GM18517 (cell line): ENCODE results near the gene ZNF280D.
A peak's percentile ranks its signal among the peaks of the same experiment; 100 is the strongest.

Experiments used
- ATAC-seq: cut with Tn5 transposase; IDR thresholded peaks from one replicate; pipeline ENCODE4 v1.9.1; 2021; ENCODE audit warnings: mild to moderate bottlenecking, moderate library complexity; ENCODE audit not compliant: unreplicated experiment

Gene ZNF280D

GRCh38 chr15:56653787-56654186, 79.5 kb downstream of the ZNF280D start:
- no peak for ATAC-seq

DNA sequence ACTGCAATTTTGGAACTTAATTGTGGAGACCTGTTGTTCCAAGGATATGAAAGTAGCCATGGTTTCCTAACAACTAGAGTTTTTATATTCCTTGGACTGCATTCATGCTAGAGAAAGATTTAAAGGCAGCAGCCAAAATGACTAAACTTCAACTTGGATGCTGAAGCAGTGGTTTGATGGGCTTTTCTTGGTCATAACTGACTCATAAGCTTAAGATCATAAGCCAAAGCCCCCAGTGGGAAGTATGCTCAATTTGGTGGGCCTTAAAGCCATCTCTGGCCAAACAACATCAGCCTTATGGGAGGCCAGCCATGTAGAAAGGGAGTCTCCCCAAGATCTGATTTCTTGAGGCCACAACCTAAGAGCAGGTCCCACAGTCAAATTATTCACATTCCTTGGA, 80.2 kb downstream of the ZNF280D start:
- ATAC-seq: no peak

DNA sequence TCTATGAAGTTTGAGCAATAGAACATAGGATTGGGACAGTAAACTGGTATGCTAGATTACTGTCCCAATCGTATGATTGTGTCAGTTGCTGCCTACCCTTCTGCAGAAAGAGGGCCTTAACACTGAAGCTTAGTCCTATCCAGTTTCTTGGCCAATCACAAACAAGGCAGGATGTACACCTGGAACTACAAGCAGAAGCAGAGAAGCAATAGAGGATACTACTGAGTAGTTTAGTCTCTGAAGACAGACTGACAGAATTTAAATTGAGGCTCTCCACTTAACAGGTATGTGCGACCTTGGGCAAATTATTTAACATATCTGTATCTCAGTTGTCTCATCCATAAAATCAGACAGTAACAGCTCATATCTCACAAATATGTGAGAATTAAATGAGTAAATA, 85.0 kb downstream of the ZNF280D start:
- no peak for ATAC-seq

- no peak for ATAC-seq
Measured at GRCh38 chr15:56640549-56640948, 92.8 kb downstream of the ZNF280D start.

- no peak for ATAC-seq
Measured at GRCh38 chr15:56640127-56640526, 93.2 kb downstream of the ZNF280D start.

DNA sequence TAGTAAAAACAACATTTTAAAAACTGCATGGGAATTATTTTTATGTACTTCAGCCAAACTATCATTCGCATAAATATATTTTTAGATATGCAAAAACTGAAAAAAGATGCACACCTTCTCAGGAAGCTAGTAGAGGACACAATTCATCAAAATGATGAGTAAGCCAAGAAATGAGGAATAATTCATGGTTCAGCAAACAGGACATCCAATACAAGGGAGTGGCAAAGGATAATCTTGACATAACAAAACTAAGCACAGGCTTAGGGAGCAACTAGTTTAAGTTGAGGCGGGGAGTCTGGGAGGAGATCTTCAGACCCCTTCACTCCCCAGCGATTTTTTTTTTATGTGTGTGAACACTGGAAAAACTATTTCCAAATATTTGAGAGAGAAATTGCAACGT, 93.7 kb downstream of the ZNF280D start:
- ATAC-seq: no peak

DNA sequence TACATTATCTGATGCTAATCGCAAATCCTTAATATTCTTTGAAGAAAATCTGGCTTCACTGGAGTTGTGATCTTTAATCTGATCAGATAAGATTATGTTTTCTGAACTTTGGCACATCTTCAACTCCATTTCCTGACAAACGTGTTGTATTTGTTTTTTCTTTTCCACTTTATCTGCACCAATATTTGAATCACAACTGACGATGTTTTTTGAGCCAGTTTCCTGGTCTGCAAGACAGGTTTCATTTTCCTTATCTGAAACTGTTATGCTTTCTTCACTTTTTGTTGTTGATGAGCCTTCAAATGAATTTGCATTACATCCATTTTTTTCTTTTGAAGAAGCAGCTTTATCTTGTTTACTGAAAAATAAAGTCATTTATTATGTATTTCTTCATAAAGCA, 101.5 kb downstream of the ZNF280D start:
- no peak for ATAC-seq

- ATAC-seq: no peak
Measured at GRCh38 chr15:56628893-56629532, 104.3 kb downstream of the ZNF280D start.

GRCh38 chr15:56619887-56620286, 113.4 kb downstream of the ZNF280D start:
- no peak for ATAC-seq

GRCh38 chr15:56617628-56618027, 115.7 kb downstream of the ZNF280D start:
- no peak for ATAC-seq

DNA sequence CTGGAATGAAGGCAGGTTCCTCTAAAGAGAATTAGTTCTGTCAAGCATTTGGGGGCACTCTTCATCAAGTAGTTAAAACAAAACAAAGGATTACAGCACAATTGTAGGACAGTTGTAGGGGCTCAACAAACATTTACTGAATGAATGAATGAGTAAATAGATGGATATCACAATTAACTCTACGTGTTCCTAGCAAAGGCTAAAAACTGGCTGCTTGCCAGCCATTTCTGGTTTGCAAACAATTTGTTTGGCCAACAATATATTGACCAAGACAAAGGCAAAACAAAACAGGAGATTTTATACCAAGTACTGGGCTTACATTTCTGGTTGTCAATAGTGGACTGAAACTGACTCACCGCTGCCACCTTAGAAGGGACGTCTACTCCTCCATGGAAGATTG, 116.8 kb downstream of the ZNF280D start:
- no peak for ATAC-seq

GRCh38 chr15:56613811-56614210, 119.5 kb downstream of the ZNF280D start:
- no peak for ATAC-seq

DNA sequence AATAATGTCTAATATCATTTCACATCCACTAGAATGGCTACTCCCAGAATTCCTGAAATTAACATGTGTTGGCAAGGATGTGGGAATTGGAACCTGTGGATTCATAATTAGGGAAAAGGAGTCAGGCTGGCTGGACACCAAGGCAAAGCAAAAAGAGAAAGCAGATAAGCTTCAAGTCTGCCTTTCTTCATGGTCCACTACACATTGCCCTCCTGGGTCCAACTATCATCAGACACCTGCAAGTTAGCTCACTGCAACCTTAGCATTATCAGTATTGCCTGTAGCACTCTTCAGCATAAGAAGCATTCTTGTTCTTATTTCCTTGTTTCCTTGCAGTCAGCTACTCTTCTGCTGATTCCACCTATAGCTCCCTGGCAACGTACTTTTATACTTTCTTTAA, 124.3 kb downstream of the ZNF280D start:
- peak; percentile 62 for ATAC-seq

DNA sequence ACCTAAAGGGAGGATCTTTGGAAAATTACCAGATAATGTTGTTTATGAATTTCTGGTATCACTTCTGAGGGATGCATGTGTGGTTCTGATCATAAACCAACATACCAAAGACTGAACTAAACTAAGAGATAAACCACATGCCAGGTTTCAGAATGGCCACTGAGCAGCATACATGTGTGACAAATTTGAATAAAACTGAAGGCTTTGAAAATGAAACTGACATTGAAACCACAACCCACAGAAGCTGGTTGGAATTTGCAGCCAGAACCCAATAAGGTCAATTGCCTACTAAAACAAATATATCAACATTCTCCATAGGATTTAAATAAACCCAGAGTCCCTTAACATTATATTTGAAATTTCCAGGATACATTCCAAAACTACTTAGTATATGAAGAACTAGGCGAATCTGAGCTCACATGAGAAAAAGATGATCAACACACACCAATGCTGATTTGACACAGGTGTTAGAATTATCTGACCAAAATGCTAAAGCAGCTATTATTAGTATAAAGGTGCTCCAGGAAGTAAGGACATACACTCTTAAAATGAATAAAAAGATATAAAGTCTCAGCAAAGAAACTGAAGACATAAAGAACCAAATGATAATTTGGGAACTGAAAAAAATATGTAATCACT, 125.0 kb downstream of the ZNF280D start:
- ATAC-seq: peak; percentile 97

DNA sequence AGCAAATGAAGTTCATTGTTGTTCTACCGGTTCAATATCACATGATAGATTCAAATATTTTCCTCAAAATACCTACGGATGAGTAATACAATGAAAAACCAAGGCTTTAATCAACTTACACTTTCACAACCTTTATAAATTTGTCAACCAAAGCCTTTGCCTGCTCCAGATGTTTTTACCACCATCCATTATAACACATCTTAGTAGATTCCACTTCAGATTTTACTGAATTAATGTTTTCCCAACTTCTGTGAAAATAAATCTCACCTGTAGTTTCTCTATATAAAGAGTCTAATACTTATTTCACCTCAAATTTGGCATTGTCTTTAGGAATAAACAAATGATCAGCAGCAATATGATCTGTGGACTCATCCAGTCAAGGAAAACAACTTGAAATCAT, 131.1 kb downstream of the ZNF280D start:
- no peak for ATAC-seq

DNA sequence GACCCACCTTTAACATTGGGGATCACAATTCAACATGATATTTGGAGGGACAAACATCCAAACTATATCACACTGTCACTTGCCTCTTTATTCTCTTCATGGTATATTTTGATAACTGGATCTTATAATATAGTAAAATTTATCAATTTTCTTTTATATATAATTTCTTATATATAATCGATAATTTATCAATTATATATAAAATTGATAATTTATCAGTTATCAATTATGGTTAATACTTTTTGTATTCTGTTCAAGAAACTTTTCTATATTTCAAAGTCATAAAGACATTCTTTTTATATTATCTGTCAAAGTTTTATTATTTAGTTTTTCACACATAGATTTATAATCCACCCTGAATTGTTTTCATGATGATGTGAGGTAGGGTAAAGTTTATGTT, 132.9 kb downstream of the ZNF280D start:
- no peak for ATAC-seq

GRCh38 chr15:56598991-56599390, 134.3 kb downstream of the ZNF280D start:
- no peak for ATAC-seq

DNA sequence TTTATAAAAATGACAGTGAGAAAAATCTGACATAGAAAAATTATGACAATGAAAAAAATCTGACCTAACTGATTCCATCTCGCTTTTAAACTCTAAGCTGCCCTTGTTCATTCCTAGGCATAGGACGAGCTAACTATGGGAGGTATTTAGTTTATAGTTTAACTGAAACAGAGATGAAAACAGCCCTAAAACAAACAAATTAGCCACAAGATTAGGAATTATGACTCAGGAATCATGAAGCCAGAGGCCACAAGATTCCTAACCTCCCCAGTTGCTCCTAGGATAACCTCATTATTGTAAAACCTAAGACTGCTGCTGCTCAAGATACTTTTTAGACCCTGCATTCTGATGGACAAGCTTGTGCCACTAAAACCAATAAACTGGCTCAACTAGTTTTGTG, 145.6 kb downstream of the ZNF280D start:
- ATAC-seq: no peak

DNA sequence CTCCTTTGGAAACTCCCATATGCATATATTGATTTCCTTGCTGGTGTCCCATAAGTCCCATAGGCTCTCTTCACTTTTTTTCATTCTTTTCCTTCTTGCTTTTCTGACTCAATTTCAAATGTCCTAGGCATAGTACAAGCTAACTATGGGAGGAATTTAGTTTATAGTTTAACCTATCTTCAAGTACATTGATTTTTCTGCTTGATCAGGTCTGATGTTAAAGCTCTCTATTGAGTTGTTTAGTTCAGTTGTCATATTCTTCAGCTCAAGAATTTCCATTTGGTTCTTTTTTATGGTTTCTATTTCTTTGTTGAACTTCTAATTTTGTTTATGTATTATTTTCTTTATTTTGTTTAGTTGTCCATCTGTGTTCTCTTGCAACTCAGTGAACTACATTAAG, 147.1 kb downstream of the ZNF280D start:
- no peak for ATAC-seq

GRCh38 chr15:56582785-56583184, 150.5 kb downstream of the ZNF280D start:
- ATAC-seq: no peak
